ENCODE results near the gene CPN2.

DNA sequence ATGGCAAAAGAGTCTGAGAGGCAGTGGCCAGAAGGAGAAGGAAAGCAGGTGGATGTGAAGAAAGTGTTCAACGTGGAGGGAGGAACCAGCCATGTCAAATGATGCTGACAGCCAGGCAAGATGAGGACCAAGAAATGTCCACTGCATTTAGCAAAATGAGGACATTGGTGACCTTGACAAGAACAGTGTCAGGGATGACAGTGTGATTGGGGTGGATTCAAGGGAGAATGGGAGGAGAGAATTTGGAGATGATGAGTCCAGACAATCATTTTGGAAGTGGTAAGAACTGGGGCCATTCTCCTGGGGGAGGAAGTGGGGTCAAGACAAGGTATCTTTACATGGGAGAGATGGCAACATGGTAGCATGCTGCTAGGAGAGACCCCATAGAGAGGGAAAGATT, 47.4 kb downstream of the CPN2 start:
- no peak for TF ChIP-seq POLR2A (IDR thresholded peaks at IDR 0.05; ENCODE audit: low read depth)
- TF ChIP-seq, protein P1, sequence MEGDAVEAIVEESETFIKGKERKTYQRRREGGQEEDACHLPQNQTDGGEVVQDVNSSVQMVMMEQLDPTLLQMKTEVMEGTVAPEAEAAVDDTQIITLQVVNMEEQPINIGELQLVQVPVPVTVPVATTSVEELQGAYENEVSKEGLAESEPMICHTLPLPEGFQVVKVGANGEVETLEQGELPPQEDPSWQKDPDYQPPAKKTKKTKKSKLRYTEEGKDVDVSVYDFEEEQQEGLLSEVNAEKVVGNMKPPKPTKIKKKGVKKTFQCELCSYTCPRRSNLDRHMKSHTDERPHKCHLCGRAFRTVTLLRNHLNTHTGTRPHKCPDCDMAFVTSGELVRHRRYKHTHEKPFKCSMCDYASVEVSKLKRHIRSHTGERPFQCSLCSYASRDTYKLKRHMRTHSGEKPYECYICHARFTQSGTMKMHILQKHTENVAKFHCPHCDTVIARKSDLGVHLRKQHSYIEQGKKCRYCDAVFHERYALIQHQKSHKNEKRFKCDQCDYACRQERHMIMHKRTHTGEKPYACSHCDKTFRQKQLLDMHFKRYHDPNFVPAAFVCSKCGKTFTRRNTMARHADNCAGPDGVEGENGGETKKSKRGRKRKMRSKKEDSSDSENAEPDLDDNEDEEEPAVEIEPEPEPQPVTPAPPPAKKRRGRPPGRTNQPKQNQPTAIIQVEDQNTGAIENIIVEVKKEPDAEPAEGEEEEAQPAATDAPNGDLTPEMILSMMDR (IDR thresholded peaks at IDR 0.05): no peak
- no peak for TF ChIP-seq EP300 (IDR thresholded peaks at IDR 0.05)
- TF ChIP-seq POLR2AphosphoS5 (IDR thresholded peaks at IDR 0.05): no peak

All from esophagus muscularis mucosa (tissue), 4 donors.